HG03378 (cell line): ENCODE data around the gene CCDC51.

ENCODE experiments used
- ATAC-seq: cut with Tn5 transposase; IDR thresholded peaks from one replicate; pipeline ENCODE4 v1.9.1; 2021; ENCODE audit warnings: mild to moderate bottlenecking, moderate library complexity; ENCODE audit not compliant: unreplicated experiment

The CCDC51 gene

DNA sequence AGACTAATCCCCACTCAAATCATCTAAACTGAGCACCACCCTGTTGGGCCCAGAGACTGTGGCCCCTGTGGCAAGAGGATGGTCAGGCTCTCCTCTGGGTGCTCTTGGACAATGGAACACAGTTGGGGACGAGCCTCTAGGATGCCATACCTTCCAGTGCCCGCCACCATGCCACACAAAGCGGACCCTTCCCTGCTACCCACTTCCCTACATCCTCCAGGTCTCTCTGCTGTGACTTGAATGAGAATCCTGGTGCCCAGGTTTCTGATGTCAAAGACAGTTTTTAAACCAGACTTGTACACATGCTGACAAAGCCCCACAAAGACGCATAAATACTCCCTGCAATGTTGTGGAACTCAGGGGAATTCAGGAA lies 4.7 kb downstream of the CCDC51 start:
- no peak for ATAC-seq

DNA sequence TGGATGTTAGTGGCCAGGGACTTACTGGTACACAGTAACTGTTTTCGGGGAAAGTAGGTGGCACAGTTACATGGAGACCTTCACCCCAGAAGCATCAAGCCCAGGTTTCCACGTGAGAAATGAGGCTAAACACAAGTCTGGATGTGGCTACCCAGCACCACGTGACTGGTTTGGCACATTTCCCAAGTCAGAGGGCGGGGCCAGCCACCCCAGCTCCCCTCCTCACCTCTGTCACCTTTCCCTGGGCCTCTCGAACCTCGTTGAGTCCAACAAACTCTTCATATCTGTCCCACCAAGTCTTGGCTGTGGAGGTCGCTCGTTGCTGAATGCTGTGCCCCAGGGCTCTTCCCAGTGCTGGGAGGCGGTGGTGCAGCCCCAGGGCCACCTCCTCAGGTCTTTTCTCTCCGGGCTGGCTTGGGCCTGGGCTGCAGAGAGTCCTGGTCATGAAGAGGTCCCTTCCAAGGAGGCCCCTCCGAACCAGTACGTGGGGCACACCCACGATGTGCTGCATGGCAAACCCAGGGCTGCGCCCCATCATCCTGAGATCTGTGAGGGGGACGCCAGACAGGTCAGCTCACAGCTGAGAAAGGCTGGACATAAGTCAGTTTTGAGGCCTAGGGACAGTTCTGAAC lies 5.2 kb downstream of the CCDC51 start:
- ATAC-seq = no peak

DNA sequence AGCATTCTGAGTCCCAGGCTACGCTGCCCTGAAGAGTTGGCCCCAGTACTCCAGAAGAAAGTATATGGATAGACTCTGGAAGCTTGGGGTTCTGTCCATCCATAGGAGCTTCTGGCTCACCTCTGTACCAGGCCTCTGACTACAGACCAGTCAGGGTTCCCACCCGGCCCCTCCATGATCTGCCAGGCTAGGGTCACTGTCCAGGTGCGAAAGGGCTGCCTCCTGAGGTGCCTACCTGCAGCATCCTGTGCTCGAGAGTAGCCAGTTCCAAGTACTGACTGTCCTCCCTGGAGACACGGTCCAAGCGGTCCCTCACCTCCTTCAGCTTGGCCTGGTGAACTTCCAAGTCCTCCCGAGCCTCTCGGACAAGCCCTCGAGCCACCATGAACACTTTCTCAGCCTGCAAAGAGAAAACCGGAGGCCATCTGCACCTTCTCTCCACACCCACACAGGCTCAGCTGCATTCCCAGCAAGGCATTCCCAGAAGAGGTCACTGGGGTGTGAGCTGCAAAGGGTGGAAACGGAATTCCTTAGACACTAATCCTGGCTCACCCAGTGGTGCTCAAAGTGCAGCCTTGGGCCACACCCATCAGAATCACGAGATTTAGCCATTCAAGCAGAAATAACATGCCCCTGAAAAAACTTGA lies 6.3 kb downstream of the CCDC51 start:
- no peak for ATAC-seq

DNA sequence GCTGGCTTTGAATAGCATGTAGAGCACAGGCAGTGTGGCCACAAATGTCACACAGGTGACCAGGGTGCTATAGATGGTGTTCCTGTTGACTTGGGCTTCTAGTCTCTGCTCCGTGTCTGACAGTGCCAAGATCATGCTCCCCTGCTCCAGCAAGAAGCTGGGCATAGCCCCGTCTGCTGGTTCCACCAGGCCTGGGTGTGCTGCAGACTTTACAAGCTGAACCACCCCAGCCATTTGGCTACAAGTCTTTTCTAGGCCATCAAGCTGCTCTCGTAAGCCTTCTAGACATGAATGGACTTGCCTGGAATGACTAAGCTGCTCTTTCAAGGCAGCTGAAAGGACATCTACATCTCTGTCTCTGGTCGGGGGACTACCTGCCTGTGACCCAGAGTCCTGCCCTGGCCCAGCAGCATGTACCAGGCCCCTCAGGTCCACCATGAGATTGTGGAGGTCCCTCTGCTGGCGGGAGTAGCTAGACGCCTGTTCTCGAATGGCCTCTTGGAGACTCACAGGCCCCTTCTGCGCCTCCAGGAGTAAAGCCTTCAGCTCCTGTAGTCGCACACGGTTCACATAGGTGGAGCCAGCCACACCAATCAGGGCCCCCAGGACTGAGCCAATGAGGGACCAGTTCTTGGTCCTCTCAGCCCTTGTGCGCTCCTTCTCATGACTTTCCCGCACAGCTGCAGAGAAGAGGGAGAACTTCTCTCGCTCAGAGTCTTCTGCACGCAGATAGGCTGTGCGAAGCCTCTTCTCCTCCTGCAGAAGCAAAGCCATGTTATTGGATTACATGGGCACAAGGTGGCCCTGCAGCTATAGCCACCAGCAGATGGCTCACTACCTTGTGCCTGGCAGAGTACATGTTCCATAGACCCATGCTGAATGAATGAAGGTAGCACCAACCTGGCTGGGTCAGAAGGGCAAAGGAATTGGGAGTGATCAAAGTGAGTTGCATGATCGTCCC lies 7.2 kb downstream of the CCDC51 start:
- ATAC-seq = no peak

DNA sequence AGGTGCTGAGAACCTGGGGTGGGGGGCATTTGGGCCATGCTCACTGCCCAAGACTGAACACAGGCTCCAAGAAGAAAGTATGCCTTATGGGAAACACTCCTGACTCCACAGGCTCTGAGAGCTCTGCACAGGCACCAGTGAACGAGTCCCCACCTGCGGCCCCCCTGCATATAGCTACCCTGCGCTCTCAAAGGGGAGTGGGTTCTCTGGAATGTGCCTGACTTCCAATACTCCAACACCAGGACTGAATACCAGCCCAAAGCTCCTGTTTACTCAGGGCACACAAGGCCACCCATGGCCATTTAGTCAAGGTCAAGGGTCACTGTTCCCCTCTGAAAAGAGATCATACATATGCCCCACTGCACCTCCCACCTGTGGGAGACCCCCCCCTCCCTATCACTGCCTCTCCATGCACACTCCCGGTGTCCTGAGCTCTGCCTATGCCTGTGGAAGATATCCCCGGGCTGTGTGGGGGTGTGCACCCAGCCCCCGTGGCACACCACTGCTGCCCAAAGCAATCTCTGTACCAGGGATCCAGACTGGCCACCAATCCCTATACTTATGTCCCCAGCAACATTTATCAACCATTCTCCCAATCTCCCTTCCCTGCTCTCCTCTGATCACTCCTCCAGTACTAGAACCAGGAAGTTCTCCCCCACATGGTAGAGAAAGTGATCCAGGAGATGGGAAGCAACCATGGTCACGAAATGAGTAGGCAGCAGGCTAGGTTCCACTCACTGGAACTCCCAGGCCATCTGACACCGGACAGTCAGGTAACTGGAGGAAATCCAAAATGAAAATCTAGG lies 8.5 kb downstream of the CCDC51 start:
- no peak for ATAC-seq

DNA sequence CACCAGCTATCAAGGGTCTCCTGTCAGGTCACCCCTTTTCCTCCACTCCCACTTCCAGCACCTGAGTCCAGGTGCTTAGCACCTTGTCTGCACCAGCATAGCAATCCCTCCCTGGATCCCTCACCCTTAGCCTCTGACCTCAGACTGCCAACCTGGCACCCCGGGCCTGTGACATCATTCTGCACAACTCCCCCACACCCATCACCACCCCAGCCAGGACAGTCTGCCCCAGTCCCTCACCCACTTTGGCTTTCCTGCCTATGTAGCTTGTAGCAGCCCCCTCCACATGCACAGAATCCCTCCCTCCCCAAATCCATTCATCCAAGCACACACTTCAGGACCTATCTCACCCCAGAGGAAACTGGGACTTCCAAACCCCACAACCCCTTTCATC lies 9.2 kb downstream of the CCDC51 start:
- no peak for ATAC-seq

DNA sequence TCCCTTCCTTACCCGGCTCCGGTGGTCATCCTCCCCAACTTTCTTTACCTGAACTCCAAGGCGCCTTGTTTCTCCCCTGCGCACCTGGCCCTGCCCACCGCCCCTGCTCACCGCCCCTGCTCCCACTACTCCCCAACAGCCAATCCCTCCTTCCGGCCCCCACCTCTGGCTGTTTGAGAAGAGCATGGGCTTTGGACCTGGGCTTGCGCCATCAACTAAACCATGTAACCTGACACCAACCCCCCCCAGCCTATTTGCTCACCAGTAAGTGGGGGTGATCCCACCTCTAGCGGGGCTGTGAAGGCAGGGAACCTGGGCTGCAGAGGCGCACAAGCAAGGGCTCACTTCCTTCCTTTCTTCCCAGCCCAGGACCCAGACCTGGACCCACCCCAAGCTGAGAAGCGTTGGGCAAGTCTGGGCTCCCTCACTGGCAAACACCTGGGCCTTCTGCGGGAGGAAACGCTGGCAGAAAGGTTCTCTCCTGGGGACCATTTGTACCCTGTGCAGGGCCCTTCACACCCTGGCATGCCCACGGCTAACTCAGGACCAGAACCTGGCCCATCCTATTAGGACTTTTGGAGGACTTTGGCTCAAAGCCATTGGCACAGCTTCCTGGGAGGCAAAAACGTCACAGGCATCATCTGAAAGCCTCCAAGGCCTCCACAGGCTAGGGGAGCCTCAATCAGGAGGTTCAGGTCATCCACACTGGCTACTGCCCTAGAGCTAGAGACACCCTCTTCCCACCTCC lies 9.8 kb downstream of the CCDC51 start, which contains the start of gene PLXNB1:
Gene PLXNB1 (minus strand): TSS at position 127 of the 748 bp plus-strand sequence. CDS start 5,475 bp downstream, outside the sequence.
- no peak for ATAC-seq

DNA sequence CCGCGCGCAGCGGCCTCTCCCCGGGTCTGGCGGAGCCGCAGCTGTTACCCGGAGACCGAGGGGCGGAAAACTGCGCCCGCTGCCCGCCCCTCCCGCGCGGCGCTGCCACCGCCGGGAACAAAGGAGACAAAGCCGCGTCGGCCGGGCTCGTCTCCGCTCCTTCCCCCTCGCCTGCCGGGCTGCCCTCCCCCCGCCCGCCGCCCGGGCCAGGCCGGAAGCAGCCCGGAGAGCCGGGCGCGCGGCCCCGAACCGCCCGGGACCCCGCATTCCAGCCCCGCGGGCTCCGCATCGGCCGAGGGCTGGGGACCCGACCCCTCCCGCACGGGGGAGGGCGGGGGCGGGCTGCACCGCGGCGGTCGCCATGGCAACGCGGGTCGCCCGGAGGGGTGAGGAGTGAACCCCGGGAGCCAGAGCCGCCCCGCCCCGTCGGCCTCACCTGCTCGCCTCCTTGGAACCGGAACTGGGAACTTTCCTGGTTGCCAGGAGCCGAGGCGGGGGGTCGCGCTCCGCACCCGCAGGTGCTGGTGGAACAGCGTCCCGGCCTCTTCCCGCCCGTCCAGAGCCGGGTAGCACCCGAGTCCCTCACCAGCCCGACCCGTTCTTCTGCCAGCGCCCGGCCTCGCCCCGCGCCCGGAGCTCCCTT lies 10.5 kb downstream of the CCDC51 start:
- no peak for ATAC-seq

DNA sequence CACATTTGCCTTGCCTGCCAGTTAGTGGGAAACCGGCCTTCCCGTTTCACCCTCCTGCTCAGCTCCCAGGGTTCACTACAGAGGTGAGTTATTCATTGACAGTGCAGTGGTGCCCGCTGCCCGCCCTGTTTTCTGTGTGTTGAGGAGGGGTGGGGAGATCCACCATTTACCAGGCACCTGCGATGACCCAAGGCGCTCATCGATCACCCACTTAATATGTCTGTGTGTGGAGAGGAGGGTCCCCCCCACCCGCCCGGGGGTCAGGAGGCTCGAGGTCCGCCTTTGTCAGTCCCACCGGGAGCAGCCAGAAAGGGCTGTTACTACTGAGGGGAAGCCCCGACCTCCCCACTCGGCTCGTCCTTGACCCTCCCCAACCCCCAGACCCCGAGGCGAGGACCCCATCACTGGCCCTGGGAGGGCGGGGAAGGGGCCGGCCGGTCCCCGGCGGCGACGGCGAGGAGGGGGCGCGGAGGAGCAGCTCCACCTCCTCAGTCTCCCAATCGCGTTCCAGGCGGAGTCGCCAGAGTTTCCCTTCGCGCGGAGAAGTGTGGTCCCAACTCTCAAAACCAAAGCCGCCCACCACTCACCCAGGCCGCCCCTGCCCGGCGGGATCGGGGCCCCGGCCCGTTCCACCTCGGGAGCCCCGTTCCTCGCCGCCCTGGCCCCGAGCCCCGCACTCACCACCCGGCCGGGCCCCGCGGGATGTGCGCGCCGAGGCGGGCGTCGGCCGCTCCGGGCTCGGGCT lies 11.2 kb downstream of the CCDC51 start:
- no peak for ATAC-seq

DNA sequence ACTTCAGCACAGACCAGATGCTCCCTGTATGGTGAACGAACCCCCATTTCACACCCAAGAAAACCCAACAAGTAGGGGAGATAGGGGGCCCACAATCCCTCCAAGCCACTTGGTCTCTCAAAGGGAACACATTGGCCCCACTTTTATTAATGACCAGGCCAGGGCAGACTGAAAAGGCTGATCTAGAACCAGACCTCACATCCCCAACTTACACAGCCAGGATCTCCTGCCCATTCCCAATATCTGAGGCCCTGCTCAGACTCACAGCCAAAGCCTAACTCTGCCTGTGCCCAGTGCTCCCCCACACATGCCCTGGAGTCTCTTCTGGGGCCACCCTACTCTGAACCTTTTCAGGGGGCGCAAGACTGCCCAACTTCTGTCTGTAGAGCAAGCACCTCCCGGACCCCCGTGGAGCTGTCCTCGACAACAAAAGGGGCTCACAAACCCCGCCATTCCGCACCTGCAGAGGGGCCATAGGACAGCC lies 11.8 kb downstream of the CCDC51 start:
- no peak for ATAC-seq

DNA sequence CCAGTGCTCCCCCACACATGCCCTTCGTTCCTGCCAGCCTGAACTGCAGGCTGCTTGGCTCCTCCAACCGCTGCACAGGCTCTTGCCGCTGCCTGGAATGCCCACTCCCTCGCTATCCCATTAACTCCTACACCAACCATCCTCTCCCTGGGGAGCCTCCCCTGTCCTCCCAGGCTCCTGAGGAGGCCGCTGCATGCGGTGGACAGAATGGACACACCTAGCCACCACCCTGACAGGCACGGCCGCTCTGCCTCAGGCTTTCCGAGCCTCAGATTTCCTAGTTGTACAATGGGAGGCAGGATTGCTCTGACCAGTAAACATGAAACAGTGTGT lies 12.3 kb downstream of the CCDC51 start:
- no peak for ATAC-seq

DNA sequence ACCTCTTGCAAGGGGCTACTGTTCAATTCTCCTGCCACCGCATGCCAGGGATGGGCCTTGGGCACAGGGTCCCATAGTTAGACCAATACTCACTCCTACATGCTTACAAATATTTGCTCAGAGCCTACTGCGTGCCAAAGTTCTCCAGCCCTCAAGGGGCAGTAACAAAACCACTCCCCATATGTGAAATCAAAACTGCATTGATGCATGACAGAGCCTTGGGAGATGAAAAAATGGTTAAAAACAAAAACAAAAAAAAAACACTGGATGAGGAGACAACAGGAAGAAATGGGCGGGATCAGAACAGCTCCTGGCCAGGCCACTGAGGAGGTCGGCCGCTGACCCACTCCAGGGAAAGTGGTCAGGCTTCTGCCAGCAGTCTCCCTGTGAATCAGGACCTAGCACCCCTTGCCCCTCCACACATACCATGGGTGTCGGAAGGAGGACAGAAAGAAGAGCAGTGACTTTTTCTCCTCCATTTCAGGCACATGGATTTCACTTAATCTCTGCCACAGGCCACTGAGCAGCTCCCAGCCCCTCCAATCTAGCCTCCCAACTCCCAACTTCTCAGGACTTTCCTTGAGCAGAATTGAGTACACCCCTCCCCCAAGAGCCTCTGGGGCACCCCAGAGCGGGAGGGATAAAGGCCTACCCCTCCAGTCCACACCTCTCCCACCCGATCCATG lies 12.8 kb downstream of the CCDC51 start:
- no peak for ATAC-seq

DNA sequence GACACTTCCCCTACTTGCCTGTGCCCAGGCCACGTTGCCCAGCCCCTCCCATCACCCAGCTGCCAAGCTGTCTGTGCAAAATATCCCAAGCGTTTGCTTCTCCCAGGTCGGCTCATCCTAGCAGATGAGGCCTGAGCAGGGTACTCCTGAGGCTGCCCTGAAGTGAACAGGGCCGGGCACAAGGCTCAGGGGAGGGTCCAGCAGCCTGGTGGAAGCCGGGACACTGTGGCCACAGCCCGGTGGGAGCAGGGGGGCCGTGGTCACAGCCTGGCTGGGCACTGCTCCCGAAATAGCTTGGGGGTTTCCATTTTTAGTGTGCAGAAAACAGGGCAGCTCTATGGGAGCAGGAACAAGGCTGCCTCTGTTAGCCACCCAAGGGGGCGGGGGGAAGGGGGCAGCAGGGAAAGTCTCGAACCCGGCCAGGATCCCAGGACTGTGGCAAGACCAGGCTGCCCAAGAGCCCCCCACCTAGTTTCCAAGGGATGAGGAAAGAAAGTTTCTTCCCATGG lies 13.5 kb downstream of the CCDC51 start:
- ATAC-seq = no peak

DNA sequence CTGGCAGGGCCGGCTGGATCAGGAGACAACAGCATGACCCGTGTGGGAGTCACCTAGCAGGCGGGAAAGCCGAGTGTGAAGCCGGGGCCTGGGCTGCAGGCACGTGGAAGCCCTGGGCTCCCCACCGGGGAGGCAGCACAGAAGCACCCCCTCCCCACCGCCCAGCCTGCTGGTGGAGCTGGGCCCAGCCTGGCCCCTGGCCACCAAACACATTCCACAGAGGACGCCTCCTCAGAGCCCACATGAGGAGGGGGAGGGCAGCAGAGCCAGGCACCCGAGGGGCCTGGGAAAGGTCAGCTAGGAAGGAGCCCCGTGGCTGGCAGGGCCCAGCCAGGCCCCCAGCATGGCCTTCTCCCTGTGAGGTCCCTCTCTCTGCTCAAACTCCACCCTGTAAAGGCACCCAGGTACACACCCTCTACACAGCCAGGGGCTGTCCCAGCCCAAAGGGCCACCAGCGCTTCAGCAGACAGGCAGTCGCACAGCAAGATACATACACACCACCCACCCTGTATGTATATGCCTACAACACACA lies 14.6 kb downstream of the CCDC51 start:
- no peak for ATAC-seq

DNA sequence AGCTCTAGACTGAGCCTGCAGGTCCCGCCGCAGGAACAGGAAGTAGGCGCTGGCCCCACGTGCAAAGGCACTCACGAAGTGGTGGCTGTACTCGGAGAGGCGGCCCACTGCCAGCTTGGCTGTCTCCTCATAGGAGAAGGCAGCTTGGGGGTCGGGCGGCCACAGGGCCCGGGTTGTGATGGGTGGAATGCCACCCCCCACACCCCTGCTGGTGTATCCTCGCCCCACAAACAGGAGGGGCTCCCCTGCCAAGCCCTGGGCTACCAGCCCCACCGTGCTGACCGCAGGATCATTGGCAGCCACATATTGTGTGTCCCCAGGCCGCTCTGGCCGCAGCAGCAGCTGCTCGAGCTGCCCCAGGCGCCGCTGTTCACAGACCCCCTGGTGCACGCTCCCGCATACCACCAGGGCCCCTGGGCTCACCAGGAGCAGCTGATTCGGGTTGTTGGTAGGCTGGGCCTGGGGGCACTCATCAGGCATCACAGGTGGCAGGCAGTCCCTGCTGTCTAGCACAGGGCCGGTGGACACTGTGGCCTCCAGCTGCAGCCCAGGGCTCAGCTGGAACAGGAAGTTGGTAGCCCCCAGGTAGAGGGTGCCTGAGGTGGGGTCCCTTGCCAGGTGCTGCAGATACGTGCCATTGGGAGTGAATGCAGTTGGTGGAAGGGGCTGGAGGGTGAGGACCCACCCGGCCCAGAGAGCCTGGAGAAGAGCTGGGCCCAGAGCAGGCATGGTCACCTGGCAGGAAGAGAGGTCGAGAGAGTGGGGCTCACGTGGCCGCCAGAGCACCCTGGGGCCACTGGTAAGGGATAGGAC lies 15.8 kb downstream of the CCDC51 start:
- no peak for ATAC-seq

DNA sequence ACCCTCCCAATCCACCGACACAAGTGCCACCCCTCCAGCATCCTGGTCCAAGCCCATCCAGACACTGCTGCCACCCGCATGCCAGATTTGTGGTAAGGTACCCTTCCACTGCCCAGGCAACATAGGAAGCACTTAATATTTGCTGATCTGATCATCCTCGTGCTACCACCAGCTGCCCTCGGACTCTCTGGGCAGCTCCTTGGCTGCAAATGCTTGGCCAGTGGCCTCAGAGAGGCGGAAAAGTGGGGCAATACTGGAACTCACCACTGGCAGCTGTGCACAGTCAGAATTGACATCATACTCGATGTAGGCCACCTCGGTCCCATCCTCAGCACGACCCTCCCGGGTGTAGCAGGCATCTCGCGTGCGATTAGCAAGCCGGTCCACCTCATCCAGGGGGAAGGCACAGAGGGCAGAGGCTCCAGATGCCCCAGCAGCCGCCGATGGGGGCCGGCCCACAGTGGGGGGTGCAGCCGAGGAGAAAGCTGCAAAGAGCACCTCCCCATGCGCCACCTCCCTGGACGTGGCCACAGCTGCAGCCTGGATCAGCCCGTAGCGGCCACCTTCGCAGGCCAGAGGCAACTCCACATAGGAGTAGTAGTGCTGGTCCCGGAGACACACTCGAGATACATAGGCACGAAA lies 16.6 kb downstream of the CCDC51 start:
- ATAC-seq = no peak

DNA sequence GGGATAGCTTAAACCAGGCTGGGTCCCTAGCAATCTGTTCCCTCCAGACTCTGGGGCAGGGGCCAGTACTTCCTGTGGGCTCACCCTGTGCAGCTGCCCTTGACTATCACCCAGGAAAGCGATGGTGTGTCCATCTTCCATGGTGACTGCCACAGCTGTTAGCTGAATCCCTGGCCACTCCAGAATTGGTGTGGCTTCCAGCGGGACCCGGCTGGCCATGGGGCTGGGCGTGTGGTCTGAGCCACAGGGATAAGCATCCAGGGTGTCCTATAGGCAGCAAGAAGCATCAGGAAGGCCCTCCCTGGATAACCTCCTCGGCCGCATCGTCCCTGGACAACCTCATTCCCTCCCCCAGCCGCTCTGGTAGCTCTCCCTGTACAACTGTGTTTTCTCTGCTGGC lies 17.2 kb downstream of the CCDC51 start:
- no peak for ATAC-seq
